Measurements from ENCODE around the gene PDE10A.

PDE10A gene

GRCh38 chr6:165678904-165679303 lies 15.9 kb upstream of the PDE10A start:
- in situ Hi-C loops (cut with MboI; ENCODE audit: low sequenced_read_pairs) = no loop called here

GRCh38 chr6:165678429-165678828 lies 15.4 kb upstream of the PDE10A start:
- in situ Hi-C loops (cut with MboI; ENCODE audit: low sequenced_read_pairs) = no loop called here

- in situ Hi-C loops (cut with MboI; ENCODE audit: low sequenced_read_pairs) = no loop called here
These were observed 14.1 kb upstream of the PDE10A start for GRCh38 chr6:165677091-165677490.

- in situ Hi-C loops (cut with MboI; ENCODE audit: low sequenced_read_pairs) = no loop called here
These were observed 13.5 kb upstream of the PDE10A start for GRCh38 chr6:165676435-165677068.

GRCh38 chr6:165675120-165675519 lies 12.1 kb upstream of the PDE10A start:
- in situ Hi-C loops (cut with MboI; ENCODE audit: low sequenced_read_pairs) = no loop called here

GRCh38 chr6:165674155-165675029 lies 11.4 kb upstream of the PDE10A start:
- in situ Hi-C loops (cut with MboI; ENCODE audit: low sequenced_read_pairs) = no loop called here

- in situ Hi-C loops (cut with MboI; ENCODE audit: low sequenced_read_pairs) = no loop called here
These were observed 8.3 kb upstream of the PDE10A start for GRCh38 chr6:165671222-165671768.

- in situ Hi-C loops (cut with MboI; ENCODE audit: low sequenced_read_pairs) = no loop called here
These were observed 5.9 kb upstream of the PDE10A start for GRCh38 chr6:165668951-165669350.

- in situ Hi-C loops (cut with MboI; ENCODE audit: low sequenced_read_pairs) = no loop called here
These were observed 2.3 kb upstream of the PDE10A start for GRCh38 chr6:165665384-165665672.

GRCh38 chr6:165664559-165665383 lies 1.7 kb upstream of the PDE10A start:
- in situ Hi-C loops (cut with MboI; ENCODE audit: low sequenced_read_pairs) = no loop called here

GRCh38 chr6:165663736-165664558 lies 906 bp upstream of the PDE10A start:
- in situ Hi-C loops (cut with MboI; ENCODE audit: low sequenced_read_pairs) = no loop called here

GRCh38 chr6:165663377-165663735 lies 315 bp upstream of the PDE10A start:
- in situ Hi-C loops (cut with MboI; ENCODE audit: low sequenced_read_pairs) = no loop called here

- in situ Hi-C loops (cut with MboI; ENCODE audit: low sequenced_read_pairs) = no loop called here
These were observed 846 bp downstream of the PDE10A start for GRCh38 chr6:165662041-165662748.

GRCh38 chr6:165661664-165662025 lies 1.4 kb downstream of the PDE10A start:
- in situ Hi-C loops (cut with MboI; ENCODE audit: low sequenced_read_pairs) = no loop called here

GRCh38 chr6:165660857-165661663 lies 2.0 kb downstream of the PDE10A start:
- in situ Hi-C loops (cut with MboI; ENCODE audit: low sequenced_read_pairs) = no loop called here

- in situ Hi-C loops (cut with MboI; ENCODE audit: low sequenced_read_pairs) = no loop called here
These were observed 2.8 kb downstream of the PDE10A start for GRCh38 chr6:165659945-165660856.

GRCh38 chr6:165658395-165659058 lies 4.5 kb downstream of the PDE10A start:
- in situ Hi-C loops (cut with MboI; ENCODE audit: low sequenced_read_pairs) = no loop called here

GRCh38 chr6:165657325-165657680 lies 5.7 kb downstream of the PDE10A start:
- in situ Hi-C loops (cut with MboI; ENCODE audit: low sequenced_read_pairs) = no loop called here

Measured in HL-60/S4 treated with phorbol 12-myristate 13-acetate at 8.2 ng/mL for 4 days and 3 days (cell line).